ENCODE measurements around the gene PSPN. TPM values are rescaled to one million over a fixed set of nuclear protein-coding genes. Genes with fewer than 3 reads are reported as not detected.
"Not testable (repeated sequence)": the region's sequence is repeated elsewhere in the genome, so short reads cannot be mapped to it uniquely, and the experiment has no call there.

The PSPN gene
- total RNA-seq, 1 experiment from 2014 or later, result 1.9 TPM

GRCh38 chr19:6402058-6402457 lies 26.3 kb upstream of the PSPN start:
- H3K9me3 Mint-ChIP-seq, result no peaks in the 10 kb centered on the region
- H3K36me3 Mint-ChIP-seq, result no peaks in the 10 kb centered on the region
- ChIA-PET CTCF (interaction anchor here (2.3 kb wide), 1 partner anchor 10 kb away, joined by 13 read pairs; no protein-coding TSS in a partner anchor), POLR2A (no interaction called here)
- TF ChIP-seq TCF7 (CRISPR knock-in tag; IDR thresholded peaks at IDR 0.05; ENCODE audit: low read depth), result no peak
- H3K27me3 Mint-ChIP-seq (ENCODE audit: low read depth), result no peaks in the 10 kb centered on the region
- no peaks in the 10 kb centered on the region for H3K4me1 Mint-ChIP-seq
- DNase-seq (ENCODE audit: low spot score), result no peak
- no peak overlapping the region for H3K27ac Mint-ChIP-seq
- H3K4me3 Mint-ChIP-seq, result no peak overlapping the region
- ATAC-seq, result no peak

GRCh38 chr19:6400062-6400944 lies 24.6 kb upstream of the PSPN start:
- H3K4me1 Mint-ChIP-seq; CTCF ChIA-PET; POLR2A ChIA-PET; H3K9me3 Mint-ChIP-seq; ATAC-seq; H3K36me3 Mint-ChIP-seq; H3K27ac Mint-ChIP-seq; DNase-seq (ENCODE audit: low spot score); H3K4me3 Mint-ChIP-seq; H3K27me3 Mint-ChIP-seq (ENCODE audit: low read depth): not testable (repeated sequence)

GRCh38 chr19:6396305-6396704 lies 20.6 kb upstream of the PSPN start:
- no peak for ATAC-seq
- peaks cover 22% of the 10 kb centered on the region for H3K4me1 Mint-ChIP-seq
- TF ChIP-seq FOXK1 (CRISPR knock-in tag; IDR thresholded peaks at IDR 0.05) (no peak), IRF1 (CRISPR knock-in tag; IDR thresholded peaks at IDR 0.05) (no peak), ZSCAN18 (CRISPR knock-in tag; IDR thresholded peaks at IDR 0.05) (no peak), SMAD3 (CRISPR knock-in tag; IDR thresholded peaks at IDR 0.05; ENCODE audit: borderline replicate concordance) (no peak), KAT7 (CRISPR knock-in tag; IDR thresholded peaks at IDR 0.05; ENCODE audit: borderline replicate concordance) (no peak), MAX (CRISPR knock-in tag; IDR thresholded peaks at IDR 0.05) (no peak), PRRX2 (CRISPR knock-in tag; IDR thresholded peaks at IDR 0.05) (no peak), PRDM15 (CRISPR knock-in tag; IDR thresholded peaks at IDR 0.05) (no peak), NR1H2 (CRISPR knock-in tag; IDR thresholded peaks at IDR 0.05) (no peak), ZNF263 (CRISPR knock-in tag; IDR thresholded peaks at IDR 0.05; ENCODE audit: low read depth) (no peak), JAZF1 (CRISPR knock-in tag; IDR thresholded peaks at IDR 0.05) (no peak), ATF6 (CRISPR knock-in tag; IDR thresholded peaks at IDR 0.05) (no peak), ZNF425 (CRISPR knock-in tag; conservative IDR thresholded peaks at IDR 0.05) (no peak), FOXJ3 (CRISPR knock-in tag; IDR thresholded peaks at IDR 0.05; ENCODE audit: borderline replicate concordance) (no peak), ZBTB21 (CRISPR knock-in tag; IDR thresholded peaks at IDR 0.05; ENCODE audit: borderline replicate concordance) (no peak)
- no peak overlapping the region for H3K27ac Mint-ChIP-seq
- ChIA-PET POLR2A (interaction anchor here (0.7 kb wide), 1 partner anchor 729 kb away, joined by 4 read pairs; no protein-coding TSS in a partner anchor), CTCF (interaction anchor here (0.6 to 0.9 kb wide), 2 partner anchors 42 to 348 kb away, joined by 3 read pairs; no protein-coding TSS in a partner anchor)
- no peaks in the 10 kb centered on the region for H3K27me3 Mint-ChIP-seq (ENCODE audit: low read depth)
- H3K36me3 Mint-ChIP-seq, result no peaks in the 10 kb centered on the region
- no peaks in the 10 kb centered on the region for H3K9me3 Mint-ChIP-seq
- DNase-seq (ENCODE audit: low spot score), result no peak
- no peak overlapping the region for H3K4me3 Mint-ChIP-seq
